CD4-positive, CD25-positive, alpha-beta regulatory T cell (primary cell): Measurements from ENCODE around the gene SH3BGR. TPM values are rescaled to one million over a fixed set of nuclear protein-coding genes. Genes with fewer than 3 reads are reported as not detected.
"Not testable (repeated sequence)": the region's sequence is repeated elsewhere in the genome, so short reads cannot be mapped to it uniquely, and the experiment has no call there.

Source experiments
- ATAC-seq, 2 donors: fragments of 150-1000 bp; cut with Tn5 transposase; one replicate each; pipeline ENCODE4 v1.10.0; 2021; ENCODE audit warnings: low read depth in 2 of 2, moderate number of reproducible peaks in 2 of 2, moderate library complexity in 1 of 2
- DNase-seq, 3 donors: peaks; one replicate each; pipeline versions ENCODE4 v3.0.0 to v3.0.0-alpha.2; 2012 to 2022; ENCODE audit warnings: mixed read lengths in 1 of 3
- H3K27ac ChIP-seq: one replicate; pipeline ENCODE4 v1.7.0; 2013; ENCODE audit warnings: mild to moderate bottlenecking, low read length; ENCODE audit not compliant: insufficient read depth, poor library complexity, severe bottlenecking
- H3K27me3 ChIP-seq: one replicate; pipeline ENCODE4 v1.7.0; 2013; ENCODE audit warnings: low read length; ENCODE audit not compliant: control insufficient read depth, insufficient read depth
- H3K36me3 ChIP-seq: one replicate; pipeline ENCODE4 v1.7.0; 2013; ENCODE audit warnings: mild to moderate bottlenecking, low read length, moderate library complexity; ENCODE audit not compliant: control insufficient read depth, insufficient read depth
- H3K4me1 ChIP-seq: 2 replicates; pipeline ENCODE4 v1.7.0; 2013; ENCODE audit warnings: mild to moderate bottlenecking, low read length; ENCODE audit not compliant: insufficient read depth, control insufficient read depth, poor library complexity, severe bottlenecking
- H3K4me3 ChIP-seq: one replicate; pipeline ENCODE4 v1.7.0; 2013; ENCODE audit warnings: low read depth, mild to moderate bottlenecking, low read length, moderate library complexity
- H3K9me3 ChIP-seq, 2 experiments: 1 replicate in 1 of 2; 2 replicates in 1 of 2; pipeline ENCODE4 v1.7.0; 2013; ENCODE audit warnings: low read length in 2 of 2, mild to moderate bottlenecking in 1 of 2, moderate library complexity in 1 of 2; ENCODE audit not compliant: control insufficient read depth in 2 of 2
- H3K27ac Mint-ChIP-seq, 3 donors: one replicate each; pipeline ENCODE4 v1.8.0; 2020 to 2022; ENCODE audit warnings: mild to moderate bottlenecking in 3 of 3, mixed read lengths in 3 of 3, moderate library complexity in 2 of 3
- H3K27me3 Mint-ChIP-seq: one replicate; pipeline ENCODE4 v1.8.0; 2022; ENCODE audit warnings: mild to moderate bottlenecking, mixed read lengths
- H3K36me3 Mint-ChIP-seq: one replicate; pipeline ENCODE4 v1.8.0; 2020; ENCODE audit warnings: mixed read lengths
- H3K4me1 Mint-ChIP-seq, 4 donors: one replicate each; pipeline ENCODE4 v1.8.0; 2020 to 2022; ENCODE audit warnings: mixed read lengths in 4 of 4, mild to moderate bottlenecking in 1 of 4
- H3K4me3 Mint-ChIP-seq, 4 donors: one replicate each; pipeline ENCODE4 v1.8.0; 2020 to 2022; ENCODE audit warnings: mild to moderate bottlenecking in 4 of 4, mixed read lengths in 4 of 4, moderate library complexity in 3 of 4
- H3K9me3 Mint-ChIP-seq, 7 donors: one replicate each; pipeline ENCODE4 v1.8.0; 2020 to 2022; ENCODE audit warnings: mixed read lengths in 7 of 7, mild to moderate bottlenecking in 3 of 7, moderate library complexity in 2 of 7
- polyA plus RNA-seq, 4 donors: library from polyadenylated mRNA; unstranded; fragments of 300-500 nt; fragmentation: Illumina TruSeq; gene quantifications; one replicate each; pipeline ENCODE4 v1.2.3, GENCODE V29; 2021
- total RNA-seq: library from RNA; stranded (reverse); gene quantifications from one replicate; pipeline ENCODE4 v1.2.3, GENCODE V29; 2022

Gene SH3BGR
- total RNA-seq: not detected
- 1 to 10 TPM in 1 of 4 donors, under 1 TPM in 2, not detected in 1; 0.56 to 1.4 (median 0.57) TPM for polyA plus RNA-seq

- no peak within 1 kb of the TSS for H3K4me3 Mint-ChIP-seq
- Histone ChIP-seq H3K27me3 (no peaks in the 10 kb centered on the region), H3K4me1 (no peaks in the 10 kb centered on the region), H3K36me3 (no peaks in the 10 kb centered on the region), H3K4me3 (no peak within 1 kb of the TSS), H3K9me3 (no peaks in the 10 kb centered on the region), H3K27ac (no peak within 1 kb of the TSS)
- DNase-seq (no peak), ATAC-seq (no peak)
- H3K36me3 Mint-ChIP-seq: no peaks in the 10 kb centered on the region
- peaks cover 23% of the 10 kb centered on the region for H3K27me3 Mint-ChIP-seq
- H3K27ac Mint-ChIP-seq: no peak within 1 kb of the TSS
- H3K9me3 Mint-ChIP-seq: no peaks in the 10 kb centered on the region
- H3K4me1 Mint-ChIP-seq: peaks cover 0 to 3% (median 0%) of the 10 kb centered on the region in 4 donors
Observed at GRCh38 chr21:39451332-39452206, at the start of gene SH3BGR. TSS of gene SH3BGR (plus strand) at chr21:39451970. CDS start at chr21:39452097, 127 bp downstream.

GRCh38 chr21:39406065-39406464 is 45.7 kb upstream of the SH3BGR start:
- no peaks in the 10 kb centered on the region for H3K4me1 ChIP-seq
- H3K4me3 Mint-ChIP-seq: no peak overlapping the region
- peaks cover 0 to 5% of the 10 kb centered on the region in 2 experiments for H3K9me3 ChIP-seq
- no peaks in the 10 kb centered on the region for H3K4me1 Mint-ChIP-seq
- H3K36me3 Mint-ChIP-seq: peaks cover 23% of the 10 kb centered on the region
- H3K36me3 ChIP-seq: peaks cover 12% of the 10 kb centered on the region
- H3K9me3 Mint-ChIP-seq: peaks cover 0 to 6% (median 4%) of the 10 kb centered on the region in 7 donors
- no peaks in the 10 kb centered on the region for H3K27me3 Mint-ChIP-seq
- H3K4me3 ChIP-seq: no peak overlapping the region
- no peak overlapping the region for H3K27ac Mint-ChIP-seq
- H3K27me3 ChIP-seq: no peaks in the 10 kb centered on the region
- no peak overlapping the region for H3K27ac ChIP-seq
- no peak for DNase-seq
- no peak for ATAC-seq

GRCh38 chr21:39419204-39419603 is 32.6 kb upstream of the SH3BGR start:
- H3K27me3 Mint-ChIP-seq, H3K36me3 ChIP-seq, ATAC-seq, H3K27me3 ChIP-seq, H3K4me3 ChIP-seq, H3K4me3 Mint-ChIP-seq, H3K9me3 Mint-ChIP-seq, H3K27ac Mint-ChIP-seq, DNase-seq, H3K27ac ChIP-seq, H3K4me1 ChIP-seq, H3K4me1 Mint-ChIP-seq, H3K9me3 ChIP-seq, H3K36me3 Mint-ChIP-seq: not testable (repeated sequence)

GRCh38 chr21:39422527-39423241 is 29.1 kb upstream of the SH3BGR start:
- Histone ChIP-seq H3K4me3 (no peak overlapping the region), H3K36me3 (no peaks in the 10 kb centered on the region), H3K9me3 (no peaks in the 10 kb centered on the region), H3K27ac (no peak overlapping the region), H3K27me3 (no peaks in the 10 kb centered on the region), H3K4me1 (no peaks in the 10 kb centered on the region)
- Mint-ChIP-seq H3K4me3 (no peak overlapping the region), H3K27ac (no peak overlapping the region), H3K9me3 (no peaks in the 10 kb centered on the region), H3K4me1 (no peaks in the 10 kb centered on the region), H3K27me3 (peaks cover 5% of the 10 kb centered on the region), H3K36me3 (peaks cover 3% of the 10 kb centered on the region)
- DNase-seq (no peak), ATAC-seq (no peak)

- ATAC-seq (no peak), DNase-seq (no peak)
- Mint-ChIP-seq H3K4me3 (no peak overlapping the region), H3K4me1 (no peaks in the 10 kb centered on the region), H3K9me3 (no peaks in the 10 kb centered on the region), H3K36me3 (no peaks in the 10 kb centered on the region), H3K27me3 (peaks cover 22% of the 10 kb centered on the region), H3K27ac (peak overlapping the region in 1 of 3 donors; percentile 52)
- H3K4me1 ChIP-seq: no peaks in the 10 kb centered on the region
- H3K9me3 ChIP-seq: no peaks in the 10 kb centered on the region
- no peaks in the 10 kb centered on the region for H3K36me3 ChIP-seq
- H3K4me3 ChIP-seq: no peak overlapping the region
- H3K27me3 ChIP-seq: no peaks in the 10 kb centered on the region
- H3K27ac ChIP-seq: no peak overlapping the region
Observed at GRCh38 chr21:39429445-39429844, 22.3 kb upstream of the SH3BGR start.

- no peaks in the 10 kb centered on the region for H3K27me3 ChIP-seq
- H3K9me3 ChIP-seq: no peaks in the 10 kb centered on the region
- no peaks in the 10 kb centered on the region for H3K4me1 ChIP-seq
- H3K27ac ChIP-seq: no peak overlapping the region
- Mint-ChIP-seq H3K4me1 (no peaks in the 10 kb centered on the region), H3K4me3 (no peak overlapping the region), H3K36me3 (no peaks in the 10 kb centered on the region), H3K27ac (no peak overlapping the region), H3K27me3 (peaks cover 24% of the 10 kb centered on the region), H3K9me3 (no peaks in the 10 kb centered on the region)
- H3K36me3 ChIP-seq: no peaks in the 10 kb centered on the region
- H3K4me3 ChIP-seq: no peak overlapping the region
- no peak for DNase-seq
- ATAC-seq: no peak
Observed at GRCh38 chr21:39430016-39430415, 21.8 kb upstream of the SH3BGR start.

- H3K4me3 Mint-ChIP-seq: no peak overlapping the region
- no peaks in the 10 kb centered on the region for H3K4me1 Mint-ChIP-seq
- Histone ChIP-seq H3K36me3 (no peaks in the 10 kb centered on the region), H3K27me3 (no peaks in the 10 kb centered on the region), H3K9me3 (no peaks in the 10 kb centered on the region), H3K27ac (no peak overlapping the region), H3K4me3 (no peak overlapping the region), H3K4me1 (no peaks in the 10 kb centered on the region)
- H3K27ac Mint-ChIP-seq: no peak overlapping the region
- ATAC-seq (no peak), DNase-seq (no peak)
- peaks cover 29% of the 10 kb centered on the region for H3K27me3 Mint-ChIP-seq
- H3K9me3 Mint-ChIP-seq: no peaks in the 10 kb centered on the region
- H3K36me3 Mint-ChIP-seq: no peaks in the 10 kb centered on the region
Observed at GRCh38 chr21:39430457-39430856, 21.3 kb upstream of the SH3BGR start.
